Prostate gland (tissue), 2 donors: ENCODE data around the gene TIMM22. TPM values are rescaled to one million over a fixed set of nuclear protein-coding genes. Genes with fewer than 3 reads are reported as not detected.

Source experiments
- DNase-seq: peaks from one replicate; pipeline ENCODE4 v3.0.0-alpha.2; 2019; ENCODE audit warnings: low spot score
- H3K27ac ChIP-seq, 2 donors: fragments of 200-600 bp; sonication (generic); 2 replicates each; pipeline ENCODE4 v1.5.1; 2017 to 2019
- H3K27me3 ChIP-seq: fragments of 200-600 bp; sonication (generic); replicated peaks from 2 replicates; pipeline ENCODE4 v1.5.1; 2019; ENCODE audit not compliant: insufficient read depth
- H3K36me3 ChIP-seq, 2 donors: fragments of 200-600 bp; sonication (generic); 1 replicate in 1 of 2; 2 replicates in 1 of 2; pipeline versions ENCODE4 v1.5.1 to v1.8.1; 2017 to 2019
- H3K4me1 ChIP-seq: fragments of 200-600 bp; sonication (generic); replicated peaks from 2 replicates; pipeline ENCODE4 v1.5.1; 2019
- H3K4me3 ChIP-seq, 2 donors: fragments of 200-600 bp; sonication (generic); 2 replicates each; pipeline ENCODE4 v1.5.1; 2017 to 2019
- H3K9me3 ChIP-seq: fragments of 200-600 bp; sonication (generic); 2 replicates; pipeline ENCODE4 v1.5.1; 2017
- POLR2A ChIP-seq: fragments of 450-650 bp; IDR thresholded peaks from one replicate; pipeline ENCODE4 v1.6.1; 2016; ENCODE audit warnings: antibody characterized with exemption, mild to moderate bottlenecking
- POLR2AphosphoS5 ChIP-seq: sonication (generic); formaldehyde crosslinking; IDR thresholded peaks from one replicate; pipeline ENCODE4 v1.6.1; 2017; ENCODE audit warnings: antibody characterized with exemption
- WGBS: methylation state at CpG from one replicate; pipeline ENCODE4 v1.1.5; 2018; 5-methylcytosine and 5-hydroxymethylcytosine counted together
- intact Hi-C: fragments of 100-400 bp; cut with DNase I; formaldehyde crosslinking; loops from one replicate; pipeline ENCODE4 v1.14.2; 2022
- total RNA-seq, 2 donors: library from RNA; depleted of rRNA; stranded (reverse); fragments of >200 nt; gene quantifications; one replicate each; pipeline ENCODE4 v1.1.0, GENCODE V29; 2016
- TF ChIP-seq, protein P1 (sequence below), 4 experiments: fragments of 200-600 bp in 2 of 4; fragments of 450-650 bp in 2 of 4; sonication (generic) in 2 of 4; IDR thresholded peaks; 1 replicate in 3 of 4; 2 replicates in 1 of 4; pipeline ENCODE4 v1.5.1; 2016 to 2019; ENCODE audit warnings: antibody characterized with exemption in 4 of 4, mild to moderate bottlenecking in 2 of 4, moderate library complexity in 2 of 4

TIMM22 gene
- total RNA-seq, 2 donors from 2014 or later, result 15.1 to 20.3 TPM

DNA sequence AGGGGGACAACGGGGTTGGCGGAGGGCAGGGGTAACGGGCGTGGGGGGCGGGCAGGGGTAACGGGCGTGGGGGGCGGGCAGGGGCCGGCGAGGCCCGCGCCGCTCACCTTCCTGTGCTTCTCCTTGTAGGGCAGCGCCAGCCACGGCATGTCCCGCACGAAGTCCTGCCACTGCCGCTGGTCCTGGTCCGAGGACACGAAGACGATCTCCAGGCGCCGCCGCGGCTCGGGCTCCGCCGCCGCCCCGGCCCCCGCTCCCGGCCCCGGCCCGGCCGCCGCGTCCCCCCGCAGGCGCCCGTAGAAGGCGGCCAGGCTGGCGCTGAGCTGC lies 17.8 kb upstream of the TIMM22 start:
- peak overlapping the region; percentile 56 to 80 for H3K4me3 ChIP-seq
- H3K27ac ChIP-seq, result peak overlapping the region; percentile 83 to 93
- 0% methylated on average over 1 of the region's 42 CpGs for WGBS
- DNase-seq, result no peak
- no peaks in the 10 kb centered on the region for H3K27me3 ChIP-seq
- H3K4me1 ChIP-seq, result peaks cover 7% of the 10 kb centered on the region
- intact Hi-C loops, result no loop called here
- no peaks in the 10 kb centered on the region for H3K36me3 ChIP-seq
- H3K9me3 ChIP-seq, result no peaks in the 10 kb centered on the region
- TF ChIP-seq POLR2A, result no peak
- TF ChIP-seq, protein P1, sequence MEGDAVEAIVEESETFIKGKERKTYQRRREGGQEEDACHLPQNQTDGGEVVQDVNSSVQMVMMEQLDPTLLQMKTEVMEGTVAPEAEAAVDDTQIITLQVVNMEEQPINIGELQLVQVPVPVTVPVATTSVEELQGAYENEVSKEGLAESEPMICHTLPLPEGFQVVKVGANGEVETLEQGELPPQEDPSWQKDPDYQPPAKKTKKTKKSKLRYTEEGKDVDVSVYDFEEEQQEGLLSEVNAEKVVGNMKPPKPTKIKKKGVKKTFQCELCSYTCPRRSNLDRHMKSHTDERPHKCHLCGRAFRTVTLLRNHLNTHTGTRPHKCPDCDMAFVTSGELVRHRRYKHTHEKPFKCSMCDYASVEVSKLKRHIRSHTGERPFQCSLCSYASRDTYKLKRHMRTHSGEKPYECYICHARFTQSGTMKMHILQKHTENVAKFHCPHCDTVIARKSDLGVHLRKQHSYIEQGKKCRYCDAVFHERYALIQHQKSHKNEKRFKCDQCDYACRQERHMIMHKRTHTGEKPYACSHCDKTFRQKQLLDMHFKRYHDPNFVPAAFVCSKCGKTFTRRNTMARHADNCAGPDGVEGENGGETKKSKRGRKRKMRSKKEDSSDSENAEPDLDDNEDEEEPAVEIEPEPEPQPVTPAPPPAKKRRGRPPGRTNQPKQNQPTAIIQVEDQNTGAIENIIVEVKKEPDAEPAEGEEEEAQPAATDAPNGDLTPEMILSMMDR (IDR thresholded peaks at IDR 0.05), result no peak
- no peak for TF ChIP-seq POLR2AphosphoS5

DNA sequence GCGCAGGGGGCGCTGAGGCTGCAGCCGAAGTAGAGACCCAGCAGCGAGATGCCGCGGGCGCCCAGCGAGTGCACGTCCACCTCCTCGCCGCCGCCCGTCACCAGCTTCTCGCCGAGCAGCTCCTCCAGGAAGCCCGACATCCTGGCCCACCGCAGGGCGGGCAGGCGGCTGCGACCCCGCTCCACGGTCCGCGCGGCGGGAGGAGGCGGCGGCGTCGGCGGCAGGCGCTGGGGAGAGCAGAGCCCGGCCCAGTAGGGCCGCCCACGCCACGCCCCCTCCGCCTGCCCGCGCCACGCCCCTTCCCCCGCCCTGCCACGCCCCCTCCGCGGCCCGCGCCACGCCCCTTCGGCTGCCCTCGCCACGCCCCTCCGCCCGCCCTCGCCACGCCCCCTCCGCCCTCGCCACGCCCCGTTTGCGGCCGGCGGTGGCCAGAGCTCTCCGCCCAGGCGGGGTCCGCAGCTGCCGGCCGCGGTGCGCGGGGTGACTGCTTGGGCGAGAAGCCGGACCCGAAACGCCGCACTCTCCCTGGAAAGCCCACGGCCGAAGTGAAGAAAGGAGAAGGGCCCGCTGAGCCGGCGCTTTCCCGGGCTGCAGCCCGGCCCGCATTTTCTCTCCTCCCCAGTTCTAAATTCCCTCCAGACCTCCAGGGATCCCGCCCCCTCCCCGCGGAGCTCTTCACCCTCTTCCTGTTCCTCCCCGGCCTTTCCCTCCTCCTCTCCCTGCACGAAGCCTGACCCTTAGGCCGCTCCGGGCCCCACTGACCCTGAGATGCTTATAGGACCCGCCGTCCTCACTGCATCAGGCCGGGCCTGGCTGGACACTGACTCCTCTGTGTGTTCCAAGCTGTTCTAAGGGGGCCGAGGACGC lies 17.2 kb upstream of the TIMM22 start, which contains the start of gene NXN:
NXN (minus strand) TSS at position 238 of the 867 bp plus-strand sequence.
- Histone ChIP-seq H3K27ac (peak within 1 kb of the TSS; percentile 83 to 93), H3K27me3 (no peaks in the 10 kb centered on the region), H3K4me3 (peak within 1 kb of the TSS; percentile 56 to 80), H3K9me3 (no peaks in the 10 kb centered on the region), H3K36me3 (no peaks in the 10 kb centered on the region), H3K4me1 (peaks cover 7% of the 10 kb centered on the region)
- 2% methylated on average over 85 of the region's 94 CpGs for WGBS
- peak; percentile 87 for DNase-seq
- intact Hi-C loops, result loop anchor here (2.0 to 10.0 kb wide), 2 partner anchors 185 to 245 kb away; partner anchors contain the start of gene TLCD3A
- peak; percentile 86 for TF ChIP-seq POLR2A
- TF ChIP-seq, protein P1 (IDR thresholded peaks at IDR 0.05), result peak in 2 of 4 experiments; percentile 43 to 45
- TF ChIP-seq POLR2AphosphoS5, result peak; percentile 10

DNA sequence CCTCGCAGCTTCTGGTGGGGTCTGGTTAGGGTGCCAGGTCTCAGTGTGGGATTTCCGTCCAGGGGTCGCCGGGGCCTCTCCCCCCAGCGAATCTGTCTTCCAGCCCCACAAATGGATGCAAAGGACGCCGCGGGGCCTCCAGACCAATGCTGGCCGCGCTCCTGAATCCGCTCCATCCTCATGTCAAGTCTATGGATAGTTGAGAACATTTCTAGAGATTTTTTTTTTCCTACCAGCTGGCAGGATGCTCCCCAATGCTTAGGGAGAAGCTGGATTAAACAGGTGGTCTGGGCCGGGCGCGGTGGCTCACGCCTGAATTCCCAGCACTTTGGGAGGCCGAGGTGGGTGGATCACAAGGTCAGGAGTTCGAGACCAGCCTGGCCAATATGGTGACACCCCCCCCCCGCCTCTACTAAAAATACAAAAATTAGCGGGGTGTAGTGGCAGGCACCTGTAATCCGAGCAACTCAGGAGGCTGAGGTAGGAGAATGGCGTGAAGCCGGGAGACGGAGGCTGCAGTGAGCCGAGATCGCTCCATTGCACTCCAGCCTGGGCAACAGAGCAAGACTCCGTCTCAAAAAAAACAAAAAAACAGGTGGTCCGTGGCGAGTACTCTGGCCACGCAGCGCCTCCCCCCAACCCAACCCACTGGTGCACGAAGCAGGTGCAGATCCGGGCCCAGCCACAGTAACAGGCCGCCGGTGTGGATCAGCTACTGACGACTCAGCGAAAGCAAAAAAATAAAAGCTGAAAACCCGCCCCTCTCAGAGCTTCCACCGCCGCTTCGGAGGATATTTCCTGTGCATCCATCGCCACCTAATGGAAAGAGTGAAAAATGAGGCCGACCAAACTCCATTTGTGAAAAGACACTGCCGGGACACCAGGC lies 16.3 kb upstream of the TIMM22 start:
- 35% methylated on average over 43 of the region's 43 CpGs for WGBS
- DNase-seq, result peak; percentile 83
- no peaks in the 10 kb centered on the region for H3K9me3 ChIP-seq
- H3K4me3 ChIP-seq, result peak overlapping the region; percentile 56 to 80
- peak overlapping the region; percentile 77 to 81 for H3K27ac ChIP-seq
- peak; percentile 83 for TF ChIP-seq POLR2AphosphoS5
- no peak for TF ChIP-seq POLR2A
- TF ChIP-seq, protein P1 (IDR thresholded peaks at IDR 0.05), result peak; percentile 40 to 91 (median 74)
- intact Hi-C loops, result loop anchor here (2.0 to 10.0 kb wide), 2 partner anchors 186 to 246 kb away; partner anchors contain the start of gene TLCD3A
- no peaks in the 10 kb centered on the region for H3K27me3 ChIP-seq
- no peaks in the 10 kb centered on the region for H3K36me3 ChIP-seq
- peaks cover 4% of the 10 kb centered on the region for H3K4me1 ChIP-seq

DNA sequence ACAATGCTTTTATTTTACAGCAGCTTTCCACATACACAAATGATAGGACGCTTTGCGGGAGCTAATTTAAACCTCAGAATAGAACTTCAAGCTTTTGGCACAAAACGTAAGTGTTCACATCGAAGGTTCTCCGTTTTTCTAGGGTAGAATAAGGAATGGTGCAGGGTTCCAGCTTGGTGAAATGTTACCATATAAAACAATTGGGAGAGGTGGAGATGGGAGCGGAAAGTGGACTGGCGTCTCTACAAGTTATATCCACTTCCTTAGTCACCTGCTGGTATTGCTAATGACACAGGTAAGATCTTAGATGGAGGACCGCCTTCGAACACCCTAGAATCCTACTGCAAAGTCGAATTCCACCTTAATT lies 15.7 kb upstream of the TIMM22 start:
- 37% methylated on average over 10 of the region's 10 CpGs for WGBS
- intact Hi-C loops, result loop anchor here (2.0 to 10.0 kb wide), 2 partner anchors 186 to 246 kb away; partner anchors contain the start of gene TLCD3A
- Histone ChIP-seq H3K27me3 (no peaks in the 10 kb centered on the region), H3K4me3 (no peak overlapping the region), H3K27ac (peak overlapping the region in 1 of 2 donors; percentile 81), H3K9me3 (no peaks in the 10 kb centered on the region), H3K36me3 (no peaks in the 10 kb centered on the region), H3K4me1 (peaks cover 4% of the 10 kb centered on the region)
- DNase-seq, result no peak
- TF ChIP-seq, protein P1 (IDR thresholded peaks at IDR 0.05), result no peak
- no peak for TF ChIP-seq POLR2A
- no peak for TF ChIP-seq POLR2AphosphoS5
